HL-60 (cell line): ENCODE results near the gene ABHD5.

Experiments used
- POLR2AphosphoS5 ChIP-seq: IDR thresholded peaks from 2 replicates; pipeline ENCODE4 v1.6.1; 2012; ENCODE audit warnings: low read depth
- TF ChIP-seq, protein P1 (sequence below): IDR thresholded peaks from 2 replicates; pipeline ENCODE4 v1.6.1; 2012; ENCODE audit warnings: low read depth; ENCODE audit not compliant: insufficient replicate concordance
- TF ChIP-seq, protein P2 (sequence below): IDR thresholded peaks from one replicate; pipeline ENCODE4 v1.5.1; 2011; ENCODE audit warnings: low read length, control low read depth, inconsistent platforms; ENCODE audit not compliant: insufficient read depth

DNA sequence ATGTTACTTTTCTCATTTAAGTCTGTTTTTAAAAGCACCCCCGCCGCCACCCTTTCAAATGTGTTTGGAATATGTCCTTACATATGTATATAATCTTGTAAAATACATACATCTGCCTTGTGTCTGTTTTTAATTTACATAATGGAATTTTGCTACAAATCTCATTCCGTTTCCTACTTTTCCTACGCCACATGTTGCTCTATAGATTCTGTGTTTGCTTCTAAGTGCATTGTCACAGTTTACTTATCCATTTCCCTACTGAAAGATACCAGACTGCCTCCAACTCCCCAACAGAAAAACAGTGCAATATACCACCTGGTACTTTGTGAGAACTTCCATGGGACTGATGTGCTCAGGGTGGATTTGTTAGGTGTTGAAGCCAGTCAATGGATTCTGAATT lies 70.2 kb downstream of the ABHD5 start:
- TF ChIP-seq, protein P1, sequence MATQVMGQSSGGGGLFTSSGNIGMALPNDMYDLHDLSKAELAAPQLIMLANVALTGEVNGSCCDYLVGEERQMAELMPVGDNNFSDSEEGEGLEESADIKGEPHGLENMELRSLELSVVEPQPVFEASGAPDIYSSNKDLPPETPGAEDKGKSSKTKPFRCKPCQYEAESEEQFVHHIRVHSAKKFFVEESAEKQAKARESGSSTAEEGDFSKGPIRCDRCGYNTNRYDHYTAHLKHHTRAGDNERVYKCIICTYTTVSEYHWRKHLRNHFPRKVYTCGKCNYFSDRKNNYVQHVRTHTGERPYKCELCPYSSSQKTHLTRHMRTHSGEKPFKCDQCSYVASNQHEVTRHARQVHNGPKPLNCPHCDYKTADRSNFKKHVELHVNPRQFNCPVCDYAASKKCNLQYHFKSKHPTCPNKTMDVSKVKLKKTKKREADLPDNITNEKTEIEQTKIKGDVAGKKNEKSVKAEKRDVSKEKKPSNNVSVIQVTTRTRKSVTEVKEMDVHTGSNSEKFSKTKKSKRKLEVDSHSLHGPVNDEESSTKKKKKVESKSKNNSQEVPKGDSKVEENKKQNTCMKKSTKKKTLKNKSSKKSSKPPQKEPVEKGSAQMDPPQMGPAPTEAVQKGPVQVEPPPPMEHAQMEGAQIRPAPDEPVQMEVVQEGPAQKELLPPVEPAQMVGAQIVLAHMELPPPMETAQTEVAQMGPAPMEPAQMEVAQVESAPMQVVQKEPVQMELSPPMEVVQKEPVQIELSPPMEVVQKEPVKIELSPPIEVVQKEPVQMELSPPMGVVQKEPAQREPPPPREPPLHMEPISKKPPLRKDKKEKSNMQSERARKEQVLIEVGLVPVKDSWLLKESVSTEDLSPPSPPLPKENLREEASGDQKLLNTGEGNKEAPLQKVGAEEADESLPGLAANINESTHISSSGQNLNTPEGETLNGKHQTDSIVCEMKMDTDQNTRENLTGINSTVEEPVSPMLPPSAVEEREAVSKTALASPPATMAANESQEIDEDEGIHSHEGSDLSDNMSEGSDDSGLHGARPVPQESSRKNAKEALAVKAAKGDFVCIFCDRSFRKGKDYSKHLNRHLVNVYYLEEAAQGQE = no peak
- TF ChIP-seq, protein P2, sequence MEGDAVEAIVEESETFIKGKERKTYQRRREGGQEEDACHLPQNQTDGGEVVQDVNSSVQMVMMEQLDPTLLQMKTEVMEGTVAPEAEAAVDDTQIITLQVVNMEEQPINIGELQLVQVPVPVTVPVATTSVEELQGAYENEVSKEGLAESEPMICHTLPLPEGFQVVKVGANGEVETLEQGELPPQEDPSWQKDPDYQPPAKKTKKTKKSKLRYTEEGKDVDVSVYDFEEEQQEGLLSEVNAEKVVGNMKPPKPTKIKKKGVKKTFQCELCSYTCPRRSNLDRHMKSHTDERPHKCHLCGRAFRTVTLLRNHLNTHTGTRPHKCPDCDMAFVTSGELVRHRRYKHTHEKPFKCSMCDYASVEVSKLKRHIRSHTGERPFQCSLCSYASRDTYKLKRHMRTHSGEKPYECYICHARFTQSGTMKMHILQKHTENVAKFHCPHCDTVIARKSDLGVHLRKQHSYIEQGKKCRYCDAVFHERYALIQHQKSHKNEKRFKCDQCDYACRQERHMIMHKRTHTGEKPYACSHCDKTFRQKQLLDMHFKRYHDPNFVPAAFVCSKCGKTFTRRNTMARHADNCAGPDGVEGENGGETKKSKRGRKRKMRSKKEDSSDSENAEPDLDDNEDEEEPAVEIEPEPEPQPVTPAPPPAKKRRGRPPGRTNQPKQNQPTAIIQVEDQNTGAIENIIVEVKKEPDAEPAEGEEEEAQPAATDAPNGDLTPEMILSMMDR = no peak
- no peak for TF ChIP-seq POLR2AphosphoS5
